DND-41 (cell line): ENCODE results near the gene PCSK2.

ENCODE experiments used
- ATAC-seq: fragments of 200-7000 bp; cut with Tn5 transposase; 3 replicates; pipeline ENCODE4 v1.9.1; 2021; ENCODE audit warnings: low read depth; ENCODE audit not compliant: insufficient read depth
- DNase-seq: peaks from one replicate; pipeline ENCODE4 v3.0.0-alpha.2; 2020
- H2AFZ ChIP-seq: 2 replicates; pipeline ENCODE4 v1.6.0; 2012; ENCODE audit warnings: low read depth, low read length
- H3K27ac ChIP-seq: 2 replicates; pipeline ENCODE4 v1.5.1; 2012; ENCODE audit warnings: low read length, inconsistent platforms
- H3K27me3 ChIP-seq: fragments of 200-600 bp; sonication (generic); 2 replicates; pipeline ENCODE4 v1.6.0; 2012; ENCODE audit warnings: low read length, mild to moderate bottlenecking, inconsistent platforms; ENCODE audit not compliant: insufficient read depth, poor library complexity
- H3K36me3 ChIP-seq: 2 replicates; pipeline ENCODE4 v1.5.1; 2012; ENCODE audit warnings: low read length, inconsistent platforms; ENCODE audit not compliant: insufficient read depth
- H3K4me1 ChIP-seq: 2 replicates; pipeline ENCODE4 v1.5.1; 2012; ENCODE audit warnings: mild to moderate bottlenecking, low read length; ENCODE audit not compliant: insufficient read depth
- H3K4me2 ChIP-seq: 2 replicates; pipeline ENCODE4 v1.6.0; 2012; ENCODE audit warnings: mild to moderate bottlenecking, moderate library complexity, low read length, inconsistent platforms; ENCODE audit not compliant: insufficient read depth
- H3K4me3 ChIP-seq, 2 experiments: fragments of 200-600 bp in 1 of 2; shearing (Covaris generic) in 1 of 2; 2 replicates each; pipeline ENCODE4 v1.5.1; 2012 to 2016; ENCODE audit warnings: inconsistent platforms in 2 of 2, low read length in 2 of 2, mild to moderate bottlenecking in 2 of 2, low read depth in 1 of 2, moderate library complexity in 1 of 2
- H3K79me2 ChIP-seq: 2 replicates; pipeline ENCODE4 v1.6.0; 2012; ENCODE audit warnings: low read length, inconsistent platforms; ENCODE audit not compliant: insufficient read depth
- H3K9ac ChIP-seq: 2 replicates; pipeline ENCODE4 v1.6.0; 2012; ENCODE audit warnings: low read depth, mild to moderate bottlenecking, inconsistent platforms, low read length, moderate library complexity
- H3K9me3 ChIP-seq: 2 replicates; pipeline ENCODE4 v1.5.1; 2012; ENCODE audit warnings: low read length, moderate library complexity, mild to moderate bottlenecking, inconsistent platforms; ENCODE audit not compliant: insufficient read depth, severe bottlenecking
- H4K20me1 ChIP-seq: 2 replicates; pipeline ENCODE4 v1.6.0; 2012; ENCODE audit warnings: low read length; ENCODE audit not compliant: insufficient read depth
- EZH2 ChIP-seq: IDR thresholded peaks from 3 replicates; pipeline ENCODE4 v1.6.1; 2012; ENCODE audit warnings: borderline replicate concordance, low read depth, mild to moderate bottlenecking, moderate library complexity, low read length, inconsistent platforms; ENCODE audit not compliant: severe bottlenecking
- TF ChIP-seq, protein P1 (sequence below): IDR thresholded peaks from 2 replicates; pipeline ENCODE4 v1.5.1; 2012; ENCODE audit warnings: borderline replicate concordance, low read length, moderate library complexity, mild to moderate bottlenecking; ENCODE audit not compliant: poor library complexity, severe bottlenecking; ENCODE audit errors: extremely low read depth

The PCSK2 gene

GRCh38 chr20:17381724-17382123 lies 154.9 kb downstream of the PCSK2 start:
- Histone ChIP-seq H3K36me3 (no peaks in the 10 kb centered on the region), H3K27ac (no peak overlapping the region), H3K79me2 (no peaks in the 10 kb centered on the region), H3K4me1 (no peaks in the 10 kb centered on the region), H3K4me3 (no peak overlapping the region), H3K27me3 (no peaks in the 10 kb centered on the region), H3K9ac (no peak overlapping the region), H3K4me2 (no peak overlapping the region), H2AFZ (no peak overlapping the region), H4K20me1 (no peaks in the 10 kb centered on the region), H3K9me3 (no peaks in the 10 kb centered on the region)
- TF ChIP-seq, protein P1, sequence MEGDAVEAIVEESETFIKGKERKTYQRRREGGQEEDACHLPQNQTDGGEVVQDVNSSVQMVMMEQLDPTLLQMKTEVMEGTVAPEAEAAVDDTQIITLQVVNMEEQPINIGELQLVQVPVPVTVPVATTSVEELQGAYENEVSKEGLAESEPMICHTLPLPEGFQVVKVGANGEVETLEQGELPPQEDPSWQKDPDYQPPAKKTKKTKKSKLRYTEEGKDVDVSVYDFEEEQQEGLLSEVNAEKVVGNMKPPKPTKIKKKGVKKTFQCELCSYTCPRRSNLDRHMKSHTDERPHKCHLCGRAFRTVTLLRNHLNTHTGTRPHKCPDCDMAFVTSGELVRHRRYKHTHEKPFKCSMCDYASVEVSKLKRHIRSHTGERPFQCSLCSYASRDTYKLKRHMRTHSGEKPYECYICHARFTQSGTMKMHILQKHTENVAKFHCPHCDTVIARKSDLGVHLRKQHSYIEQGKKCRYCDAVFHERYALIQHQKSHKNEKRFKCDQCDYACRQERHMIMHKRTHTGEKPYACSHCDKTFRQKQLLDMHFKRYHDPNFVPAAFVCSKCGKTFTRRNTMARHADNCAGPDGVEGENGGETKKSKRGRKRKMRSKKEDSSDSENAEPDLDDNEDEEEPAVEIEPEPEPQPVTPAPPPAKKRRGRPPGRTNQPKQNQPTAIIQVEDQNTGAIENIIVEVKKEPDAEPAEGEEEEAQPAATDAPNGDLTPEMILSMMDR: no peak
- no peak for TF ChIP-seq EZH2
- ATAC-seq: no peak
- DNase-seq: no peak

DNA sequence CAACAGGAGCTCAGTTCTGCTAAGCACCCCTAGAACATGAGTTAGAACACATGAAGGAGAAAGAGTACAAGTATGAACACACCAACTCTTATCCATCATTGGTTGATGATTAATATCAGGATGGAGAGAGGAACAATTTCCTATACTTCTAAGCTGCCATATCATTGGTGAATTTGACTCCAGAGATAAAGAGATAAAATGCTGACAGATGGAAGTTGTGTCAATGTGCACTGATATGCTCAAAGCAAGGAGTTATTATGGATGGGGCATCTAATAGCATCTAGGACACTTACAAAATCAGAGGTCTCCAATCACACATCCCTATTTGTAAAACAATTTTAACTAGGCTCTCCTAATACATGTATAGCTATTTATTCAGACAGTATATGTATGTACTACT lies 159.0 kb downstream of the PCSK2 start:
- Histone ChIP-seq H3K4me1 (no peaks in the 10 kb centered on the region), H3K9ac (no peak overlapping the region), H4K20me1 (no peaks in the 10 kb centered on the region), H3K27me3 (no peaks in the 10 kb centered on the region), H3K27ac (no peak overlapping the region), H3K4me2 (no peak overlapping the region), H3K4me3 (no peak overlapping the region), H2AFZ (no peak overlapping the region), H3K9me3 (no peaks in the 10 kb centered on the region), H3K36me3 (no peaks in the 10 kb centered on the region), H3K79me2 (no peaks in the 10 kb centered on the region)
- no peak for DNase-seq
- no peak for ATAC-seq
- TF ChIP-seq, protein P1: no peak
- TF ChIP-seq EZH2: no peak

DNA sequence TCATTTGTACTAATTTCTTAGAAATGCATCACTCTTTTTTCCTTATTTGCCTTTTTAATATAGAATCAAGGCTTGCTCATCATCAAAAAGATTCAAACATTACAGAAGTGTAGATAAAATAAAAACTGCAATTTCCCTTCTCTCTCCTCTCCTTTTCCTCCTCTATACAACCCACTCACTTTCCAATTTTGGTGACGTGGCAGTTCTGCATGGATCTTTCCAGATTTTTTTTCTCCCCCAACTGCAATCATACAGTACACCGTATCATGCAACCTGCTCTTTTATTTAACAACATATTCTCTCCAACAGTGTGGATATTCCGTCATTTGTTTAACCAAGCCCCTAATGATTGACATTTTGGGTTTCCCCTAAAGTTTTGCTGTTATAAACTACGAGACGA lies 163.8 kb downstream of the PCSK2 start:
- H3K4me2 ChIP-seq: no peak overlapping the region
- no peak overlapping the region for H3K27ac ChIP-seq
- no peaks in the 10 kb centered on the region for H3K27me3 ChIP-seq
- TF ChIP-seq EZH2: no peak
- TF ChIP-seq, protein P1: no peak
- no peaks in the 10 kb centered on the region for H3K79me2 ChIP-seq
- H3K9ac ChIP-seq: no peak overlapping the region
- H4K20me1 ChIP-seq: no peaks in the 10 kb centered on the region
- no peak overlapping the region for H2AFZ ChIP-seq
- H3K36me3 ChIP-seq: no peaks in the 10 kb centered on the region
- ATAC-seq (no peak), DNase-seq (no peak)
- no peaks in the 10 kb centered on the region for H3K4me1 ChIP-seq
- no peaks in the 10 kb centered on the region for H3K9me3 ChIP-seq
- no peak overlapping the region for H3K4me3 ChIP-seq

DNA sequence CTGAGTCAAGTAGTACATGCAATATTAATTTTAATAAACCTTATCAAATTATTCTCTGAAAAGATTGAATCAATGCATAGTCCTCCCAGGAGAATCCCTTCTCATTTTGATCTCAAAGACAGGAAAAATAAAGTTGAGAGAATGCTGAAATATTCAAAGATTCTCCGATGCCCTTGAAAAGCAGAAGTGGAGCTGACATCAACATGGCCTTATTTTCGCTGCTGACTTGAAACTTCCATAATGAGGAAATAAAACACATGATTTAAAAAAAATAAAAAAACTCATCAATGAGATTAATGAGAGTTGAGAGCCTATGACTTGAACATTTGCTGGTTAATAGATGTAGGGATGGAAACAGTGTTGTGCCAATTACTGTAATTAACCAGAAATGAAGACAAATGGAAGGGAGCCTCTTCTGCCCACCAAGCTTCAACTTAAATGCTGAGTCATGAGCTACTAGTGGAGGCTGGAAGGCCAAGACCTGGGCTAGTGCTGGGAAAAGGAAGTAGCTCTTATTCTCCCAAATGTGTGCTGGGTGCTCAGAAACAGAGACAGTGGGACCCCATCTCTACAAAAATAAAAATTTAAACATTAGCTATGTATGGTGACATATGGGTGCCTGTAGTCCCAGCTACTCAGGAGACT lies 164.4 kb downstream of the PCSK2 start:
- DNase-seq (no peak), ATAC-seq (no peak)
- no peak overlapping the region for H3K4me2 ChIP-seq
- H3K4me3 ChIP-seq: no peak overlapping the region
- no peaks in the 10 kb centered on the region for H3K9me3 ChIP-seq
- no peak overlapping the region for H3K27ac ChIP-seq
- TF ChIP-seq, protein P1: no peak
- TF ChIP-seq EZH2: no peak
- H3K79me2 ChIP-seq: no peaks in the 10 kb centered on the region
- H4K20me1 ChIP-seq: no peaks in the 10 kb centered on the region
- no peak overlapping the region for H3K9ac ChIP-seq
- no peaks in the 10 kb centered on the region for H3K4me1 ChIP-seq
- no peaks in the 10 kb centered on the region for H3K36me3 ChIP-seq
- no peak overlapping the region for H2AFZ ChIP-seq
- H3K27me3 ChIP-seq: no peaks in the 10 kb centered on the region
